HCT116 (cell line): ENCODE measurements around the gene AOC1. TPM values are rescaled to one million over a fixed set of nuclear protein-coding genes. Genes with fewer than 3 reads are reported as not detected.

Experiments
- ATAC-seq: fragments of 200-7000 bp; cut with Tn5 transposase; 2 replicates; pipeline ENCODE4 v1.9.1; 2020; ENCODE audit warnings: mild to moderate bottlenecking, moderate library complexity
- BruUV-seq: library from RNA; stranded (reverse); fragments of 400-500 nt; replicated peaks from 2 replicates; lab custom pipeline; 2021; lab: Mats Ljungman, UMichigan
- CTCF ChIA-PET: fragments of 300-600 bp; sonication (Branson Sonifier 250); formaldehyde crosslinking; loops from one replicate; lab custom pipeline; 2021; ENCODE audit warnings: antibody characterized with exemption; lab: Charles Lee
- POLR2A ChIA-PET: fragments of 300-600, 350-600 bp; sonication (Branson Sonifier 250); formaldehyde crosslinking; loops from one replicate; lab custom pipeline; 2021; ENCODE audit warnings: antibody characterized with exemption; lab: Charles Lee
- RAD21 ChIA-PET, 2 experiments: fragments of 300-600 bp; sonication (Branson Sonifier 250); formaldehyde crosslinking; loops; one replicate each; lab custom pipeline; 2023; ENCODE audit warnings: low total read pairs in 2 of 2; ENCODE audit not compliant: uncharacterized antibody in 2 of 2, unreplicated experiment in 2 of 2, low non-redundant PET in 1 of 2; lab: Charles Lee
- DNase-seq: peaks from one replicate; pipeline ENCODE4 v3.0.0-alpha.2; 2010; ENCODE audit warnings: low read depth, low spot score
- H2AFZ ChIP-seq: fragments of 200-600 bp; shearing (Covaris generic), sonication (generic); 2 replicates; pipeline ENCODE4 v1.6.1; 2017; ENCODE audit warnings: low read depth, mixed run types, mixed read lengths, antibody characterized with exemption, low read length; ENCODE audit not compliant: poor library complexity, severe bottlenecking
- H3K27ac ChIP-seq: 2 replicates; pipeline ENCODE4 v1.5.1; 2012; ENCODE audit warnings: low read depth, low read length
- H3K27me3 ChIP-seq: fragments of 200-600 bp; sonication (generic); 2 replicates; pipeline ENCODE4 v1.6.1; 2016; ENCODE audit warnings: mixed run types, low read length, mixed read lengths; ENCODE audit not compliant: insufficient read depth
- H3K36me3 ChIP-seq, 2 experiments: fragments of 200-500 bp in 1 of 2; fragments of 200-600 bp in 1 of 2; sonication (Bioruptor generic) in 1 of 2; sonication (generic) in 1 of 2; 2 replicates each; pipeline versions ENCODE4 v1.5.1 to v1.6.1; 2014 to 2016; ENCODE audit warnings: low read length in 2 of 2, inconsistent platforms in 1 of 2, mixed read lengths in 1 of 2, mixed run types in 1 of 2; ENCODE audit not compliant: insufficient read depth in 2 of 2, control insufficient read depth in 1 of 2
- H3K4me1 ChIP-seq, 2 experiments: fragments of 200-600 bp in 1 of 2; sonication (generic) in 1 of 2; 2 replicates each; pipeline versions ENCODE4 v1.5.1 to v1.6.1; 2012 to 2017; ENCODE audit warnings: low read length in 2 of 2, inconsistent platforms in 1 of 2, mild to moderate bottlenecking in 1 of 2, mixed read lengths in 1 of 2, mixed run types in 1 of 2, moderate library complexity in 1 of 2; ENCODE audit not compliant: insufficient read depth in 2 of 2, control insufficient read depth in 1 of 2
- H3K4me2 ChIP-seq: fragments of 200-600 bp; sonication (generic); 2 replicates; pipeline ENCODE4 v1.6.1; 2017; ENCODE audit warnings: mixed run types, low read length, mixed read lengths
- H3K4me3 ChIP-seq, 2 experiments: fragments of 200-600 bp in 1 of 2; sonication (generic) in 1 of 2; replicated peaks in 1 of 2; 2 replicates each; pipeline ENCODE4 v1.5.1; 2011 to 2016; ENCODE audit warnings: low read length in 2 of 2, control low read depth in 1 of 2, low read depth in 1 of 2, mild to moderate bottlenecking in 1 of 2, mixed read lengths in 1 of 2, mixed run types in 1 of 2
- H3K79me2 ChIP-seq: fragments of 200-600 bp; sonication (generic); 2 replicates; pipeline ENCODE4 v1.6.1; 2017; ENCODE audit warnings: mild to moderate bottlenecking, mixed run types, low read length, moderate library complexity, mixed read lengths; ENCODE audit not compliant: insufficient read depth
- H3K9ac ChIP-seq: fragments of 200-600 bp; sonication (generic); 2 replicates; pipeline ENCODE4 v1.6.1; 2016; ENCODE audit warnings: low read length, mixed read lengths
- H3K9me2 ChIP-seq: fragments of 200-600 bp; sonication (generic), shearing (Covaris generic); 2 replicates; pipeline ENCODE4 v1.6.1; 2017; ENCODE audit warnings: mixed run types, mild to moderate bottlenecking, moderate library complexity; ENCODE audit not compliant: insufficient read depth
- H3K9me3 ChIP-seq, 2 experiments: fragments of 200-500 bp in 1 of 2; fragments of 200-600 bp in 1 of 2; sonication (Bioruptor generic) in 1 of 2; sonication (generic) in 1 of 2; 2 replicates each; pipeline ENCODE4 v1.6.1; 2014 to 2017; ENCODE audit warnings: low read length in 2 of 2, mixed read lengths in 2 of 2, inconsistent platforms in 1 of 2, low read depth in 1 of 2, mild to moderate bottlenecking in 1 of 2, mixed run types in 1 of 2, moderate library complexity in 1 of 2; ENCODE audit not compliant: control insufficient read depth in 1 of 2, insufficient read depth in 1 of 2
- H4K20me1 ChIP-seq: fragments of 200-600 bp; sonication (generic), shearing (Covaris generic); 2 replicates; pipeline ENCODE4 v1.6.1; 2017; ENCODE audit warnings: mixed run types, mild to moderate bottlenecking, moderate library complexity; ENCODE audit not compliant: insufficient read depth
- EGR1 ChIP-seq: IDR thresholded peaks from 2 replicates; pipeline ENCODE4 v1.6.1; 2012; ENCODE audit warnings: low read depth
- EZH2 ChIP-seq: fragments of 200-600 bp; sonication (generic); IDR thresholded peaks from 2 replicates; pipeline ENCODE4 v1.6.1; 2017; ENCODE audit warnings: antibody characterized with exemption, mixed run types
- EZH2phosphoT487 ChIP-seq: fragments of 200-600 bp; IDR thresholded peaks from 2 replicates; pipeline ENCODE4 v1.6.1; 2018; ENCODE audit warnings: antibody characterized with exemption, borderline replicate concordance
- FOSL1 ChIP-seq: IDR thresholded peaks from 2 replicates; pipeline ENCODE4 v1.6.1; 2012; ENCODE audit warnings: low read depth
- JUND ChIP-seq: IDR thresholded peaks from 2 replicates; pipeline ENCODE4 v1.6.1; 2012
- POLR2A ChIP-seq: IDR thresholded peaks from 2 replicates; pipeline ENCODE4 v1.7.0; 2011; ENCODE audit warnings: borderline replicate concordance; ENCODE audit not compliant: insufficient read depth, insufficient read length; ENCODE audit errors: extremely low read depth
- POLR2AphosphoS5 ChIP-seq: IDR thresholded peaks from 2 replicates; pipeline ENCODE4 v1.6.1; 2011; ENCODE audit warnings: mild to moderate bottlenecking, low read depth, low read length, moderate library complexity
- SIN3A ChIP-seq: IDR thresholded peaks from 2 replicates; pipeline ENCODE4 v1.6.1; 2012; ENCODE audit warnings: low read depth
- SRF ChIP-seq: IDR thresholded peaks from 2 replicates; pipeline ENCODE4 v1.6.1; 2012; ENCODE audit warnings: low read depth
- TCF7L2 ChIP-seq: IDR thresholded peaks from 2 replicates; pipeline ENCODE4 v1.7.0; 2011; ENCODE audit warnings: borderline replicate concordance, inconsistent platforms; ENCODE audit not compliant: insufficient read depth, insufficient read length; ENCODE audit errors: extremely low read depth
- ZNF274 ChIP-seq: fragments of 200-500 bp; sonication (Bioruptor generic); IDR thresholded peaks from 2 replicates; pipeline ENCODE4 v1.6.1; 2014; ENCODE audit warnings: mild to moderate bottlenecking, low read depth, low read length, inconsistent platforms
- intact Hi-C: fragments of 100-400 bp; cut with micrococcal nuclease; formaldehyde crosslinking; loops from 2 replicates; pipeline ENCODE4 v1.10.0; 2022
- total RNA-seq: library from RNA; stranded (reverse); gene quantifications from one replicate; pipeline ENCODE4 v1.2.1, GENCODE V29; 2021; ENCODE audit not compliant: unreplicated experiment

Gene AOC1
- total RNA-seq, 1 experiment from 2014 or later, result 0.37 TPM

DNA sequence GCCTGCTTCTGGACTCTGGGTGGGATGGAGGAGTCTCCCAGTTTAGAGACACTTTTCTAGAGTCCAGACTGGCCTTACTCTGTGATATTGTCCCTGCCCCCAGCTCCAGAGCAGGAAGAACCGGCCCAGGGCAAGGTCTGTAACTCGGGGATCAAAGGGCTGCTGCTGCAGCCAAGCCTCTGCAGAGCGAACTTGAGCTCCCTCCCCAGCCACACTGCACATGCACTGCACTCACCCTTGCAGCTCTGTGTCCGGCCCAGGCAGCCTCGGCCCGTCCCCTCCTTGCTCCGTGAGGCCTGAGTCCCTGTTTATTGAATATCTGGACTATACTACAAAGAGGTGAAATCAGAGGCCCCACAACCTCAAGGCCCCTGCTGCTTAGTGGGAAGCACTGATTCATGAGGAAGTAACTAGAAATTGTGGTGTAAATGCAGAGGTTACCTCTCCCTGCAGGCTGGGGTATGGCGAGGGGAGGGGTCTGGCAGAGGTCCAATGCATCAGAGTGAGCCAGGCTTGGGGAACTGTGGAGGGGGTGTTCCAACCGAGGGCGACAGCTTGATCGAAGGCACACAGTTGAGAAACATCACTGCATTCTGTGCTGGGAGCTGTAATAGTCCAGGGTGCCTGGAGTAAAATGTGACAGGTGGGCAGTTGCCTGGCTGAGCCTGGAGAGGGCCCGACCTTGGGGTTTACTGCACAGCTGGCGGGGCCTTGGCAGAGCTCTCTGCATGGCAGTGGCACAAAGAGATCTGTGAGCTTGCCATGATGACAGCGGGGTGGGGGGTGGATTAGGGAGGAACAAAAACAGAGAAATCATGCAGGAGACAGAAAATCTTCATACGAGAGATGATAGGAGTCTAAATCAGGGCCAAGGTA lies 49.1 kb downstream of the AOC1 start:
- no peaks in the 10 kb centered on the region for H3K36me3 ChIP-seq
- H3K4me2 ChIP-seq, result no peak overlapping the region
- H3K9me2 ChIP-seq, result no peaks in the 10 kb centered on the region
- no peak for TF ChIP-seq SRF
- no peak for TF ChIP-seq FOSL1
- TF ChIP-seq JUND, result no peak
- no peak for TF ChIP-seq EGR1
- TF ChIP-seq EZH2phosphoT487, result no peak
- no peak for TF ChIP-seq EZH2
- no peak for TF ChIP-seq TCF7L2
- no peak for TF ChIP-seq SIN3A
- TF ChIP-seq POLR2A, result no peak
- no peak for TF ChIP-seq ZNF274
- no peak for TF ChIP-seq POLR2AphosphoS5
- H3K9me3 ChIP-seq, result no peaks in the 10 kb centered on the region
- no peaks in the 10 kb centered on the region for H4K20me1 ChIP-seq
- intact Hi-C loops, result no loop called here
- RAD21 ChIA-PET, result no interaction called here
- CTCF ChIA-PET, result no interaction called here
- no peak overlapping the region for H3K4me3 ChIP-seq
- no TSS peak for BruUV-seq
- no peak for DNase-seq
- no peaks in the 10 kb centered on the region for H3K27me3 ChIP-seq
- no peak overlapping the region for H2AFZ ChIP-seq
- no peak for ATAC-seq
- POLR2A ChIA-PET, result no interaction called here
- no peak overlapping the region for H3K9ac ChIP-seq
- H3K4me1 ChIP-seq, result peaks cover 0 to 12% of the 10 kb centered on the region in 2 experiments; a peak in 2 of 4 replicates
- H3K79me2 ChIP-seq, result no peaks in the 10 kb centered on the region
- H3K27ac ChIP-seq, result no peak overlapping the region
